HG02588 (cell line): Measurements from ENCODE around the gene PRM1.

Experiments used
- ATAC-seq: cut with Tn5 transposase; IDR thresholded peaks from one replicate; pipeline ENCODE4 v1.9.1; 2021; ENCODE audit warnings: mild to moderate bottlenecking, moderate library complexity; ENCODE audit not compliant: unreplicated experiment

The PRM1 gene

GRCh38 chr16:11254913-11255736 lies 26.0 kb downstream of the PRM1 start:
- ATAC-seq = peak; percentile 2

DNA sequence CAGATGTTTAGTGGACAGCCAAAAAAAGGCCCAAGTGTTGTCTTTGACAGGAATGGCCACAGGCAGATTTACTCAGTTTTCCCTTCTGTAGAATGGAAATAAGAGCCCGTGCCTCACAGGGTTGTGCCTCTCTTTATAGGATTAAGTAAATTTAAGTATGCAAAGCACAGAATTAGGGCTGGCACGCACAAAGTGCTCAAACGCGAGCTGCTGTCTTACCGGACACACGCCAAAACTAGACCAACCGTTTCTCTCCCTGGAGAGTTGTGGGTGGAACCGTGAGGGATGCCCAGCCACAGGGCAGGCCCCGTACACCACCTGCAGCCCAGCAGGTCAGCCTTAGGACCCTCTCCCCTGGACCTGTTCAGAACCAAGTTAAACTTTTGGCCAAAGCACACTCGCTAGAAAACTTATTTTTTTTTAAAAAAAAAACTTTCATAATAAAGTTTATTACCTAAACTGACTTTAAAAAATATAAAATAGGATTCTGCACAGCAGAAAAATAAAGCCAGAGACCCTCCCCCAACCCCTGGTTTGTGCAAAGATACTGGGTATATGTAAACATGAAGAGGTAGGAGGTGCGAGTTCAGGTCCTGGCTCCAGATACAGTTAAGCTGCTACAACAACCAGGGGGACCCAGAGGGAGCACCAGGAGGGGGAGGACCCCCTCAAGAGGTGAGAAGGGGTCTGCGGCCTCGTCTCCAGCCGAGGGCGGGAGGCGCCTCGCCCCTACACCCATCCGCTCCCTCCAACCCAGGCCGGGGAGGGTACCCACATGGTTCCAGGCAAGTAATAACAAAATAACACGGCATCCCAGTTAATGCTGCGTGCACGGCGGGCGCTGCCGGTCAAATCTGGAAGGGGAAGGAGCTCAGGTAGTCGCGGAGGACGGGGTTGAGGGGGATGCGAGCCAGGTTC lies 26.9 kb downstream of the PRM1 start:
- ATAC-seq = no peak

DNA sequence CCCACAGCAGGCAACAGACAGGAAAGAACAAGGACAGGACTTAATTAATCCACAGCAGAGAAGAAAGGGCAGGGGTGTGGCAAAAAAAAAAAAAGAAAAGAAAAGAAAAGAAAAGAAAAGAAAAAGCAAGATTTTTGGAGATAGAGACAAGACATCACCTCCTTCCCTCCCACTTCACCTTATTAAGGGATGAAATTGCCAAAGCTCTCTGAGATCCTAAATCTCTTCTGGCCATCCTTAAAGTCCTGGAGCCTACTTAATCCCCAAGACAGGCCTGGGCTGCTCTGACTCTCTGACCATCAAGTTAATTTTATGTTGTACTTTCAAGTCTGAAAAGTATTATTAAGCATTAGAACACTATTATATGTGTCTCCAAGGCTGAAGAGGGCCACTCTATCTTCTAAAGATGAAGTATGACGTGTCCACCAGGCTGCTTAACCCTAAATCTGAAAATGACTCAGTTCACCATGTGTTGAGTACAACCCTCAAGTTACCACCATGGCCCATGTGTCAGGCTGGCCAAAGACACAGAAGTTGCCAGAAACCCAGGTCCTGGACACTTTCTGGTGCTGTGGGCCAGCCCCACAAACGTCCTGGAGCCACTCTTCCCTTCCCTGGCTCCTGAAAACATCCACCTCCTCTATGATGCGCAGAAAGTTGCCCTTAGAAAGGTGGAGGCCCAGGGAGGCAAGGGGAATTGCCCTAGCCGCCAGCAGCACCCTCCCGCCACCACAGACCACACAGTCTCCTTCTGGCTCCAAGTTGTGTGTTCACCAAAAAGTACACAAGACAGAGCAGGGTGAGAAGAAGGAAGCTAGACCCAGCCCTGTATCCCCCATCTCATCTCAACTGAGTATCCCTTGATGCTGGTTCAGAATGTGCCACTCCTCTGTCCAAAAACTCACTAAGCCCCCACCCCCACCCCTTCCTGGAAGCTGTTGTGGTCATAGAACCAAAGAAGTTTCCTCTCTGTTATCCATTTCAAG lies 27.8 kb downstream of the PRM1 start:
- ATAC-seq = no peak

DNA sequence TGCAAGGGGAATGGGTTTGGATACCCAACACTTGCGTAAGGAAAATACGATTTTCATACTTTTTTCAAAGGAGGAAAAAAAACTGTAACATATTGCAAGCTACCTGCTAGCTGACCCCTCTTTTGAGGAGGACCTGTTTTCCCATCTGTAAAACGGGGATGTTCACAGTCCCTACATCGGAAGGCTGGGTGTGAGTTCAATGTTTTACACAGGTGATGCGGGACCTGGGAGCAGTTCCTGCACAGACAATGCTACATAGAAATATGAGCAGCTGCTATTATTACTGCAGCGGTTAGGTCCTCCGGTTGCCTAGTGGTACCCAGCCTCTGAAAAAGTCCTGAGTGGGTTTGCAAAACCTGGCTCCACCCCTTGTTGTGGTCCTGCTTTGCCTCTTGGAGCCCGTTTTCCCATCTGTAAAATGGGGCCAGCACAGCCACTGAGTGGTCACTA lies 28.6 kb downstream of the PRM1 start:
- ATAC-seq = no peak

GRCh38 chr16:11251525-11252481 lies 29.3 kb downstream of the PRM1 start:
- ATAC-seq = no peak

GRCh38 chr16:11250786-11251524 lies 30.2 kb downstream of the PRM1 start:
- no peak for ATAC-seq

GRCh38 chr16:11250091-11250785 lies 30.9 kb downstream of the PRM1 start:
- no peak for ATAC-seq

DNA sequence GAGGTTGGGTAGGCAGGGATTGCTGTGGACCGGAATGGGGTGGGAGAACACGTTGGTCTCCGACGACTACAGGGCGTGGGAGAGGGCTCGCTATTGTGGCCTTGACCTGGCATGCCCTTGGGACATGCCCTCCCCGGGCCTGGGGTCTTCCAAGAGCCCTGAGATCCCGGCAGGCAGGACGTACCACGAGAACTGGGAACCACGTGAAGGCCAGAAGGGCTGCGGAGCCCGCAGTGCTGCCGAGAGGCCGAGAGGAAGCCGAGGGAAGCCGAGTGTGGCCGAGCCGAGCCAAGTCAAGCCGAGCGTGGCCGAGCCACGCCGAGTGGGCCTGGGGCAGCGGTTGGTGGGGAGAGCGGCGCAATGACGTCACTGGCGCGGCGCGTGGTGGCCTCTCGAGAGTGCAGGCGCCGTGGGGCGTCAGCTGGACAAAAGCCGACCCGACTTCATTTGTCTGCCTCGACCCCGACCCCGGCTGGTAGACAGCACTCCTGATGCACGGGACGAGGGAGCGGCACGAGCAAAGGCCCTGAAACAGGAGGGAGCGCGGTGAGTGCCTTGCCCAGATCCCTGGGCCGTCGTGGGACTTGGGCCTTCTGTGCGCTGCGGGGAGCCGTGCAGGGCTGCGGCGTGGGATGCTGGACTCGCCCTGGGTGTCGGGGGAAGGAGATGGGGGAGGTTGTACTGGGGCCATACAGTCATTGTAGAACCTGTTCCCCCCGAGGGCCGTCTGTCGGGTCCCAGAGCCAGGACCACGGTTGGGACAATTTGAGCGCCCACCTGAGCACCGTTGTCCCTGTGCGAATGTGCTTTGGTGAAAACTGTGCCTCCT lies 31.7 kb downstream of the PRM1 start:
- ATAC-seq = no peak

GRCh38 chr16:11248133-11248532 lies 33.0 kb downstream of the PRM1 start:
- ATAC-seq = no peak

DNA sequence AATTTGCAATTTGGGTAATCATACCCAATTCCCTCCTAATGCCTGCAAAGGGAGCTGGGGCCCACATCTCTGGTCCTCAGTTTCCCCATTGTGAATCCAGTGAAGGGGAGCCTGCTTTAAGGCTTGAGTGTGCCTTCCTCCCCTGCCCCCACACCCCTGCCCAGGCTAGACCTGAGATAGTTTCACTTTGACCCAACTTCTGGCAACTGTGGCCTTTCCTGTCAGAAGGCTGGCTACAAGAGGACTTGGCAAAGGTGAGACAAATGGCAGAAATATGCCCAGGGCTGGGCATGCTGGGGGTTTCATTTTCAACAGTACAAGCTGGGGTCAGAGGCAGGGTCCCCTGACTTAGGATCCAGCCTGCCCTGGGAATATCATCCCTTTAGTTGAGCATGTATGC lies 35.1 kb downstream of the PRM1 start:
- no peak for ATAC-seq

GRCh38 chr16:11245222-11245737 lies 35.9 kb downstream of the PRM1 start:
- no peak for ATAC-seq

DNA sequence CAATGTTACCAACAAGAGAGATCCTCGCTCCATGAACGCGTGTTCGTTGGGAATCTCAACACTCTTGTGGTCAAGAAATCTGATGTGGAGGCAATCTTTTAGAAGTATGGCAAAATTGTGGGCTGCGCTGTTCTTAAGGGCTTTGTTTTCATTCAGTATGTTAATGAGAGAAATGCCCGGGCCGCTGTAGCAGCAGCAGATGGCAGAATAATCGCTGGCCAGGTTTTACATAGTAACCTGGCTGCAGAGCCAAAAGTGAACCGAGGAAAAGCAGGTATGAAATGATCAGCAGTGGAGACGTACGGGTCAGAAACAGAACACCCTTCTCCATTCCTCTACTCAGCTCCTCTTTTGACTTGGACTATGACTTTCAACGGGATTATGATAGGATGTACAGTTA lies 38.5 kb downstream of the PRM1 start:
- no peak for ATAC-seq

GRCh38 chr16:11241480-11242204 lies 39.5 kb downstream of the PRM1 start:
- ATAC-seq = no peak

DNA sequence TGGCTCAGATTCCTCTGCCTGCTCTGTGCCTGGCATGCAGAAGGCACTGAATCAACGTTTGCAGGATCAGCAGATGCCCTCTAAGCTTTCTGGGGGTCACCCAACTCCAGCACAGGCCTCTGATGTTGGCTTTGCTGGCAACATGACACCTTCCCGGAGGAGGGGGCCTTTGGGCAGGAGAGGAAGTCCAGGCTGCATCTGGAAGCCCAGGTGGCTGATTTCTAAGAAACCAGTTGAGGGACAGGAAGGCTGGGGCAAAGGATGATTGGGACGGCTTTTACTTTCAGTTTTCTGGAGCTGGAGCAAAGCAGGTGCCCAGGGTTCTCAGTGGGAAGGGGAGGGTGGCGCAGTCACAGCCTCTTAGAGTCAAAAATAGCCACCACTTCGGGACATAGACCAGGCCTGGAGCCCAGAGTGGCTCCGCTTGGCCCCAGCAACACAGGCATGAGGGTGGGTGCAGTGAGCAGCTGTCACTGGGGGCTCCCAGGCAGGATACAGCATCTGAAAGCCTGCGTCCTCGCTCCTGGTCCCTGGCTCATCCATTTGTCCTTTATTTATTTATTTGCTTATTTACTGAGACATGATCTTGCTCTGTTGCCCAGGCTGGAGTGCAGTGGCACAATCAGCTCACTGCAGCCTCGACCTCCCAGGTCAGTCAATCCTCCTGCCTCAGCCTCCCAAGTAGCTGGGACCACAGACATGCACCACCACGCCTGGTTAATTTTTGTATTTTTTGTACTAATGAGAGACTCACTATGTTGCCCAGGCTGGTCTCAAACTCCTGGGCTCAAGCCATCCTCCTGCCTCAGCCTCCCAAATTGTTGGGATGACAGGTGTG lies 40.3 kb downstream of the PRM1 start:
- no peak for ATAC-seq
